ENCODE data around the gene SMYD3. TPM values are rescaled to one million over a fixed set of nuclear protein-coding genes. Genes with fewer than 3 reads are reported as not detected.

Gene SMYD3
- polyA plus RNA-seq, 1 donor from 2014 or later = 48.6 TPM

DNA sequence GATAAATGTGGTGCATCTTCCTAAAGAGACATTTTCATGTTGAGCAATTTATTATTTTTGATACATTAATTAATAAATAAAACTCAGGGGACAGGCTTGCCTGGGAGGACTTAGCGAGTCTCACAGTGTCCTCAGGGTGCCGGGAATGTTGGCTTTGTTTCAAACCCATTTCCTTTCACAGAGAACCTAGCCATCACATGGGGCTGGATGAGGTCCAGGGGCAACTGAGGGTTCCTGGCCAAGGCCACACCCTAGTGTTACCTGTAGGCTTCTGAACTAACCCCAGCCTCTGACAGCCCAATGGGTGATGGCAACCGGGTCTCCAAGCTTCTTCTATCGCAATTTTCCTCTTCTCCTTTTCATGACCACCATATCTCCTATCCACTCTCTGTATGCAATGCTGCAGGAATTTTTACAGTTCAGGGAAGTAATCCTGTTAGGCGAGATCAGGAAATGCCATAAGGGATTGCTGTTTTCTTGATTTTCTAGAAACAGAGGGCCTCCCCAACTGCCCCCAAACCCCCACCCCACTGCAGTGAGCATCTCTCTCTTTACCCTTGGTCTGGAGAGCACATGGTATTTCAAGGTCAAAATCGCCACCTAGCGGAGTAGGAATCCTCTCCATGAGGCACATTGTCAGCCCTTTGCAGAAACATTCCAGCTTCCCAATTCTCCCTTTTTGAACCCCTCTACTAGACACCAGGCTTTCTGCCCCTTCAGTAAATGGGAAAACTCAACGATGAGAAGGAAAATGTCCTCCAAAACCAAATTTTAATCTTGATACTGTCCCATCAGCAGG lies 22.1 kb upstream of the SMYD3 start:
- H3K27me3 ChIP-seq (ENCODE audit: insufficient read depth, low read depth, low read length) = no peaks in the 10 kb centered on the region
- H3F3A ChIP-seq (ENCODE audit: insufficient read depth, low read length, poor library complexity, severe bottlenecking) = no peaks in the 10 kb centered on the region
- no peaks in the 10 kb centered on the region for H4K20me1 ChIP-seq (ENCODE audit: insufficient read depth)
- H3K9me2 ChIP-seq (ENCODE audit: insufficient read depth, low read length) = no peaks in the 10 kb centered on the region
- H3K27ac ChIP-seq (ENCODE audit: low read length) = no peak overlapping the region
- no peak overlapping the region for H3K4me2 ChIP-seq (ENCODE audit: low read length)
- no peaks in the 10 kb centered on the region for H3K9me3 ChIP-seq (ENCODE audit: low read length)
- H2AFZ ChIP-seq (ENCODE audit: low read depth, low read length) = no peak overlapping the region
- H3K36me3 ChIP-seq (ENCODE audit: insufficient read depth, low read length) = no peaks in the 10 kb centered on the region
- H3K79me2 ChIP-seq (replicated peaks; ENCODE audit: insufficient read depth, low read length) = no peaks in the 10 kb centered on the region
- no peak overlapping the region for H3K9ac ChIP-seq (ENCODE audit: low read length)
- TF ChIP-seq RAD21 (conservative IDR thresholded peaks at IDR 0.05) (no peak), MXI1 (conservative IDR thresholded peaks at IDR 0.05; ENCODE audit: poor library complexity, severe bottlenecking) (no peak), TAF1 (IDR thresholded peaks at IDR 0.05; ENCODE audit: low read depth) (no peak), POLR2AphosphoS5 (IDR thresholded peaks at IDR 0.05) (no peak), EZH2 (IDR thresholded peaks at IDR 0.05; ENCODE audit: borderline replicate concordance, insufficient read depth, low read length, poor library complexity, severe bottlenecking) (no peak), EP300 (conservative IDR thresholded peaks at IDR 0.05; ENCODE audit: poor library complexity, severe bottlenecking) (no peak), SMC3 (conservative IDR thresholded peaks at IDR 0.05; ENCODE audit: poor library complexity) (no peak)
- TF ChIP-seq, protein P1, sequence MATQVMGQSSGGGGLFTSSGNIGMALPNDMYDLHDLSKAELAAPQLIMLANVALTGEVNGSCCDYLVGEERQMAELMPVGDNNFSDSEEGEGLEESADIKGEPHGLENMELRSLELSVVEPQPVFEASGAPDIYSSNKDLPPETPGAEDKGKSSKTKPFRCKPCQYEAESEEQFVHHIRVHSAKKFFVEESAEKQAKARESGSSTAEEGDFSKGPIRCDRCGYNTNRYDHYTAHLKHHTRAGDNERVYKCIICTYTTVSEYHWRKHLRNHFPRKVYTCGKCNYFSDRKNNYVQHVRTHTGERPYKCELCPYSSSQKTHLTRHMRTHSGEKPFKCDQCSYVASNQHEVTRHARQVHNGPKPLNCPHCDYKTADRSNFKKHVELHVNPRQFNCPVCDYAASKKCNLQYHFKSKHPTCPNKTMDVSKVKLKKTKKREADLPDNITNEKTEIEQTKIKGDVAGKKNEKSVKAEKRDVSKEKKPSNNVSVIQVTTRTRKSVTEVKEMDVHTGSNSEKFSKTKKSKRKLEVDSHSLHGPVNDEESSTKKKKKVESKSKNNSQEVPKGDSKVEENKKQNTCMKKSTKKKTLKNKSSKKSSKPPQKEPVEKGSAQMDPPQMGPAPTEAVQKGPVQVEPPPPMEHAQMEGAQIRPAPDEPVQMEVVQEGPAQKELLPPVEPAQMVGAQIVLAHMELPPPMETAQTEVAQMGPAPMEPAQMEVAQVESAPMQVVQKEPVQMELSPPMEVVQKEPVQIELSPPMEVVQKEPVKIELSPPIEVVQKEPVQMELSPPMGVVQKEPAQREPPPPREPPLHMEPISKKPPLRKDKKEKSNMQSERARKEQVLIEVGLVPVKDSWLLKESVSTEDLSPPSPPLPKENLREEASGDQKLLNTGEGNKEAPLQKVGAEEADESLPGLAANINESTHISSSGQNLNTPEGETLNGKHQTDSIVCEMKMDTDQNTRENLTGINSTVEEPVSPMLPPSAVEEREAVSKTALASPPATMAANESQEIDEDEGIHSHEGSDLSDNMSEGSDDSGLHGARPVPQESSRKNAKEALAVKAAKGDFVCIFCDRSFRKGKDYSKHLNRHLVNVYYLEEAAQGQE (IDR thresholded peaks at IDR 0.05; ENCODE audit: borderline replicate concordance) = no peak
- TF ChIP-seq, protein P2, sequence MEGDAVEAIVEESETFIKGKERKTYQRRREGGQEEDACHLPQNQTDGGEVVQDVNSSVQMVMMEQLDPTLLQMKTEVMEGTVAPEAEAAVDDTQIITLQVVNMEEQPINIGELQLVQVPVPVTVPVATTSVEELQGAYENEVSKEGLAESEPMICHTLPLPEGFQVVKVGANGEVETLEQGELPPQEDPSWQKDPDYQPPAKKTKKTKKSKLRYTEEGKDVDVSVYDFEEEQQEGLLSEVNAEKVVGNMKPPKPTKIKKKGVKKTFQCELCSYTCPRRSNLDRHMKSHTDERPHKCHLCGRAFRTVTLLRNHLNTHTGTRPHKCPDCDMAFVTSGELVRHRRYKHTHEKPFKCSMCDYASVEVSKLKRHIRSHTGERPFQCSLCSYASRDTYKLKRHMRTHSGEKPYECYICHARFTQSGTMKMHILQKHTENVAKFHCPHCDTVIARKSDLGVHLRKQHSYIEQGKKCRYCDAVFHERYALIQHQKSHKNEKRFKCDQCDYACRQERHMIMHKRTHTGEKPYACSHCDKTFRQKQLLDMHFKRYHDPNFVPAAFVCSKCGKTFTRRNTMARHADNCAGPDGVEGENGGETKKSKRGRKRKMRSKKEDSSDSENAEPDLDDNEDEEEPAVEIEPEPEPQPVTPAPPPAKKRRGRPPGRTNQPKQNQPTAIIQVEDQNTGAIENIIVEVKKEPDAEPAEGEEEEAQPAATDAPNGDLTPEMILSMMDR (IDR thresholded peaks at IDR 0.05; ENCODE audit: poor library complexity, severe bottlenecking) = no peak
- no peak overlapping the region for H3K4me3 ChIP-seq (ENCODE audit: low read length)

DNA sequence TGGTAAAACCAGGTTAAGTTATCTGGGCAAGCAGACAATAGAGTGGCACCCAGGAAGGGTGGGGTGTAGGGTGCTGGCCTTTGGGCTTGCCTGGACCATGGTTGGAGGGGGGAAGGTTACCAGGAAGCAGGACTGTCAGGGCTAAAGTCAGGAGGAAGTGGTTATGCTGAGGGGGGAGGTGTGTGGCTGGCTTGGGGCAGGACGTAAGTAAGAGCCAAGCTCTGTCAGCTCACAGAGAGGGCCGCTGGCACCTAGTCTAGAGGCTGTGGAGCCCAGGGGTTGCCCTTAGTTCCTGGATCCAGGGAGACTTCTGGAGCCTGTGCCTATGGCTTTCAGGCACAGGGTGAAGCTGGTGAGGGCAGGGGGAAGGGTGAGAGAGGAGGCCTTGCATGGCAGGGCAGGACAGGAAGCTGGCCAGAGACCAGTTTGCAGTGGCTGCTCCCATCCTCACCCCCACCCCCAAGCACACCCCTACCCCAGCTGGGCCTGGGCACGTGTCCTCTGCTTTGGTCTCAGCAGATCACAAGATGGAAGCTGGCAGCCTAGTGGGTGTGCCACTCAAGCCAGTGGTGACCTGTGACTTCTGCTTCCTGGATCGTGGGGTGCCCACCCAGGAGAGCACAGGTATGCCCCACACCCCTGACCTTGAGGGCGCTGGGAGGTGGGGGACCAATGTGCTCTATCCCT lies 20.5 kb upstream of the SMYD3 start:
- no peak for TF ChIP-seq EZH2 (IDR thresholded peaks at IDR 0.05; ENCODE audit: borderline replicate concordance, insufficient read depth, low read length, poor library complexity, severe bottlenecking)
- TF ChIP-seq EP300 (conservative IDR thresholded peaks at IDR 0.05; ENCODE audit: poor library complexity, severe bottlenecking) = no peak
- TF ChIP-seq, protein P2 (IDR thresholded peaks at IDR 0.05; ENCODE audit: poor library complexity, severe bottlenecking) = no peak
- TF ChIP-seq SMC3 (conservative IDR thresholded peaks at IDR 0.05; ENCODE audit: poor library complexity) = no peak
- no peak for TF ChIP-seq RAD21 (conservative IDR thresholded peaks at IDR 0.05)
- no peak for TF ChIP-seq TAF1 (IDR thresholded peaks at IDR 0.05; ENCODE audit: low read depth)
- no peak for TF ChIP-seq MXI1 (conservative IDR thresholded peaks at IDR 0.05; ENCODE audit: poor library complexity, severe bottlenecking)
- TF ChIP-seq POLR2AphosphoS5 (IDR thresholded peaks at IDR 0.05) = no peak
- TF ChIP-seq, protein P1 (IDR thresholded peaks at IDR 0.05; ENCODE audit: borderline replicate concordance) = no peak
- H4K20me1 ChIP-seq (ENCODE audit: insufficient read depth) = no peaks in the 10 kb centered on the region
- no peak overlapping the region for H3K4me2 ChIP-seq (ENCODE audit: low read length)
- no peak overlapping the region for H2AFZ ChIP-seq (ENCODE audit: low read depth, low read length)
- no peaks in the 10 kb centered on the region for H3K9me3 ChIP-seq (ENCODE audit: low read length)
- no peaks in the 10 kb centered on the region for H3K79me2 ChIP-seq (replicated peaks; ENCODE audit: insufficient read depth, low read length)
- no peaks in the 10 kb centered on the region for H3K27me3 ChIP-seq (ENCODE audit: insufficient read depth, low read depth, low read length)
- H3K9ac ChIP-seq (ENCODE audit: low read length) = no peak overlapping the region
- H3K36me3 ChIP-seq (ENCODE audit: insufficient read depth, low read length) = no peaks in the 10 kb centered on the region
- no peaks in the 10 kb centered on the region for H3F3A ChIP-seq (ENCODE audit: insufficient read depth, low read length, poor library complexity, severe bottlenecking)
- H3K27ac ChIP-seq (ENCODE audit: low read length) = no peak overlapping the region
- no peak overlapping the region for H3K4me3 ChIP-seq (ENCODE audit: low read length)
- no peaks in the 10 kb centered on the region for H3K9me2 ChIP-seq (ENCODE audit: insufficient read depth, low read length)

Data from neural cell (in vitro differentiated cells).